Erythroblast (primary cell): Measurements from ENCODE around the gene MOB3B.

Experiments used
- GATA1 ChIP-seq: IDR thresholded peaks from 2 replicates; pipeline ENCODE4 v1.6.1; 2011; ENCODE audit warnings: low read depth, mild to moderate bottlenecking, control low read depth, low read length, moderate library complexity
- POLR2A ChIP-seq: IDR thresholded peaks from 2 replicates; pipeline ENCODE4 v1.6.1; 2011; ENCODE audit warnings: mild to moderate bottlenecking, low read length

DNA sequence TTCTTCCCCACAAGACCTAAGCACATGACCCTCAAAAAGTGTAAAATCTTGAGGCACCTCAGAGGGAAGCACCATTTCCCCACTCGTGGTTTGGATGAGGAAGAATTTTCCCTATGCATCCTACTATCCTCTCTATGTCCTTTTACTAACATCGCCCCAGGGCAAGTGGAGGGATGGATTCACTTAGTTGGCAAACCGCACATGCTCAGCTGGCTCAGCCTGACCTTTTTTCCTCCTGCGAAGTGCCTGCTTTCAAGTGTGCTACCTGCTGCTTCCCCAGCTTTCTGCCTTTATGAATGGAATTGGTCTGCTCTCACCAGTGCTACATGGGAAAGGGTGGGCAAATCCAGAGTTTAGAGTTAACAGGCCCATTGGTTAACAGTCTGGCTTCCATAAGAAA lies 62.1 kb downstream of the MOB3B start:
- TF ChIP-seq POLR2A (no peak), GATA1 (no peak)
